Type B pancreatic cell (in vitro differentiated cells): ENCODE results near the gene ABCA6. TPM values are rescaled to one million over a fixed set of nuclear protein-coding genes. Genes with fewer than 3 reads are reported as not detected.

Experiments
- DNase-seq: peaks from one replicate; pipeline ENCODE4 v3.0.0; 2021; ENCODE audit warnings: mixed read lengths; ENCODE audit not compliant: unreplicated experiment; ENCODE audit errors: extremely low spot score
- H3K27ac Mint-ChIP-seq: 2 replicates; pipeline ENCODE4 v1.8.0; 2021; ENCODE audit warnings: mild to moderate bottlenecking, mixed read lengths
- H3K27me3 Mint-ChIP-seq: 2 replicates; pipeline ENCODE4 v1.8.0; 2021; ENCODE audit warnings: mixed read lengths
- H3K36me3 Mint-ChIP-seq: 2 replicates; pipeline ENCODE4 v1.8.0; 2021; ENCODE audit warnings: mixed read lengths
- H3K4me1 Mint-ChIP-seq: one replicate; pipeline ENCODE4 v1.8.0; 2021; ENCODE audit warnings: mixed read lengths; ENCODE audit not compliant: unreplicated experiment
- H3K4me3 Mint-ChIP-seq: 2 replicates; pipeline ENCODE4 v1.8.0; 2021; ENCODE audit warnings: mild to moderate bottlenecking, mixed read lengths
- H3K9me3 Mint-ChIP-seq: 2 replicates; pipeline ENCODE4 v1.8.0; 2021; ENCODE audit warnings: mixed read lengths
- CTCF ChIP-seq: fragments of 200-600 bp; sonication (generic); conservative IDR thresholded peaks from 2 replicates; pipeline ENCODE4 v1.5.0; 2021; ENCODE audit warnings: antibody characterized with exemption, mild to moderate bottlenecking
- total RNA-seq: library from RNA; stranded (reverse); gene quantifications from 2 replicates; pipeline ENCODE4 v1.2.1, GENCODE V29; 2021; ENCODE audit warnings: low replicate concordance

The ABCA6 gene
- total RNA-seq, 1 donor from 2014 or later = 0.48 TPM

GRCh38 chr17:69048634-69049033 is 93.1 kb downstream of the ABCA6 start:
- DNase-seq = no peak
- no peak overlapping the region for H3K27ac Mint-ChIP-seq
- H3K4me1 Mint-ChIP-seq = peaks cover 17% of the 10 kb centered on the region
- peaks cover 6% of the 10 kb centered on the region for H3K36me3 Mint-ChIP-seq
- peaks cover 3% of the 10 kb centered on the region for H3K27me3 Mint-ChIP-seq
- no peak overlapping the region for H3K4me3 Mint-ChIP-seq
- peaks cover 6% of the 10 kb centered on the region for H3K9me3 Mint-ChIP-seq
- TF ChIP-seq CTCF = no peak

- Mint-ChIP-seq H3K27me3 (no peaks in the 10 kb centered on the region), H3K4me3 (peak overlapping the region; percentile 68), H3K9me3 (peaks cover 6% of the 10 kb centered on the region), H3K27ac (peak overlapping the region; percentile 83), H3K36me3 (peaks cover 6% of the 10 kb centered on the region), H3K4me1 (peaks cover 17% of the 10 kb centered on the region)
- no peak for TF ChIP-seq CTCF
- DNase-seq = no peak
Measured at GRCh38 chr17:69047368-69048263, 94.1 kb downstream of the ABCA6 start.

- no peak for DNase-seq
- Mint-ChIP-seq H3K36me3 (peaks cover 6% of the 10 kb centered on the region), H3K27me3 (no peaks in the 10 kb centered on the region), H3K9me3 (peaks cover 5% of the 10 kb centered on the region), H3K27ac (no peak overlapping the region), H3K4me3 (no peak overlapping the region), H3K4me1 (peaks cover 15% of the 10 kb centered on the region)
- TF ChIP-seq CTCF = no peak
Measured at GRCh38 chr17:69046121-69046807, 95.4 kb downstream of the ABCA6 start.

GRCh38 chr17:69045646-69046045 is 96.0 kb downstream of the ABCA6 start:
- no peak for TF ChIP-seq CTCF
- Mint-ChIP-seq H3K4me1 (peaks cover 10% of the 10 kb centered on the region), H3K27ac (no peak overlapping the region), H3K27me3 (no peaks in the 10 kb centered on the region), H3K36me3 (peaks cover 3% of the 10 kb centered on the region), H3K4me3 (peak overlapping the region; percentile 24), H3K9me3 (no peaks in the 10 kb centered on the region)
- no peak for DNase-seq

- DNase-seq = no peak
- Mint-ChIP-seq H3K4me3 (no peak overlapping the region), H3K36me3 (peaks cover 3% of the 10 kb centered on the region), H3K9me3 (no peaks in the 10 kb centered on the region), H3K27me3 (no peaks in the 10 kb centered on the region), H3K4me1 (peaks cover 10% of the 10 kb centered on the region), H3K27ac (no peak overlapping the region)
- no peak for TF ChIP-seq CTCF
Measured at GRCh38 chr17:69044371-69044770, 97.3 kb downstream of the ABCA6 start.
